A549 (cell line): ENCODE results near the gene NFATC3.

Experiments used
- BHLHE40 ChIP-seq: IDR thresholded peaks from 2 replicates; pipeline ENCODE4 v1.6.1; 2012; ENCODE audit warnings: low read depth, low read length, inconsistent platforms
- CEBPB ChIP-seq, 2 experiments: fragments of >200 bp in 1 of 2; sonication (Bioruptor Twin) in 1 of 2; formaldehyde crosslinking in 1 of 2; IDR thresholded peaks; 2 replicates each; pipeline ENCODE4 v1.6.1; 2012 to 2016
- CHD2 ChIP-seq: fragments of 150-350 bp; IDR thresholded peaks from 2 replicates; pipeline ENCODE4 v1.6.1; 2014; ENCODE audit warnings: low read length; ENCODE audit not compliant: partially characterized antibody
- CTCF ChIP-seq: fragments of >200 bp; sonication (Bioruptor Twin); formaldehyde crosslinking; IDR thresholded peaks from 3 replicates; pipeline ENCODE4 v1.5.1; 2016
- EP300 ChIP-seq, 2 experiments: fragments of >200 bp; sonication (Bioruptor Twin); formaldehyde crosslinking; IDR thresholded peaks; 2 replicates in 1 of 2; 3 replicates in 1 of 2; pipeline ENCODE4 v1.6.1; 2016 to 2017
- HDAC2 ChIP-seq: fragments of 200-600 bp; sonication (generic); IDR thresholded peaks from 2 replicates; pipeline ENCODE4 v1.6.1; 2016
- NFE2L2 ChIP-seq: fragments of 150-350 bp; conservative IDR thresholded peaks from 2 replicates; pipeline ENCODE4 v1.6.1; 2014; ENCODE audit warnings: low read length
- POLR2A ChIP-seq: IDR thresholded peaks from 2 replicates; pipeline ENCODE4 v1.6.1; 2012; ENCODE audit warnings: mild to moderate bottlenecking, low read length
- POLR2AphosphoS2 ChIP-seq: conservative IDR thresholded peaks from 2 replicates; pipeline ENCODE4 v1.6.1; 2012; ENCODE audit warnings: low read length, improper control_type of control experiment, inconsistent platforms
- RNF2 ChIP-seq: fragments of 200-600 bp; sonication (generic); IDR thresholded peaks from 2 replicates; pipeline ENCODE4 v1.6.1; 2016; ENCODE audit warnings: low read depth, mild to moderate bottlenecking, antibody characterized with exemption, moderate library complexity, borderline replicate concordance
- USF2 ChIP-seq: fragments of 450-650 bp; IDR thresholded peaks from 2 replicates; pipeline ENCODE4 v1.6.1; 2014; ENCODE audit warnings: antibody characterized with exemption
- TF ChIP-seq, protein P1 (sequence below): IDR thresholded peaks from 2 replicates; pipeline ENCODE4 v1.6.1; 2012

- TF ChIP-seq HDAC2, result no peak
- TF ChIP-seq CTCF, result no peak
- no peak for TF ChIP-seq BHLHE40
- TF ChIP-seq RNF2, result no peak
- no peak for TF ChIP-seq CEBPB (IDR thresholded peaks at IDR 0.05)
- TF ChIP-seq EP300 (IDR thresholded peaks at IDR 0.05), result no peak
- TF ChIP-seq CHD2, result no peak
- no peak for TF ChIP-seq POLR2A
- TF ChIP-seq, protein P1, sequence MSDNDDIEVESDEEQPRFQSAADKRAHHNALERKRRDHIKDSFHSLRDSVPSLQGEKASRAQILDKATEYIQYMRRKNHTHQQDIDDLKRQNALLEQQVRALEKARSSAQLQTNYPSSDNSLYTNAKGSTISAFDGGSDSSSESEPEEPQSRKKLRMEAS, result no peak
- no peak for TF ChIP-seq NFE2L2
- TF ChIP-seq USF2, result no peak
- no peak for TF ChIP-seq POLR2AphosphoS2
These were observed 16.2 kb upstream of the NFATC3 start for GRCh38 chr16:68068926-68069325.
